Stimulated activated CD8-positive, alpha-beta memory T cell treated with anti-CD3 and anti-CD28 coated beads, Interleukin-4, amount 100 ng/mL, for 4 hours (primary cell): ENCODE results near the gene LRRIQ1.
"Not testable (repeated sequence)": the region's sequence is repeated elsewhere in the genome, so short reads cannot be mapped to it uniquely, and the experiment has no call there.

Experiments used
- DNase-seq, 2 donors: peaks; one replicate each; pipeline ENCODE4 v3.0.0-alpha.2; 2020; ENCODE audit warnings: low read depth in 2 of 2, low spot score in 1 of 2

Gene LRRIQ1, protein sequence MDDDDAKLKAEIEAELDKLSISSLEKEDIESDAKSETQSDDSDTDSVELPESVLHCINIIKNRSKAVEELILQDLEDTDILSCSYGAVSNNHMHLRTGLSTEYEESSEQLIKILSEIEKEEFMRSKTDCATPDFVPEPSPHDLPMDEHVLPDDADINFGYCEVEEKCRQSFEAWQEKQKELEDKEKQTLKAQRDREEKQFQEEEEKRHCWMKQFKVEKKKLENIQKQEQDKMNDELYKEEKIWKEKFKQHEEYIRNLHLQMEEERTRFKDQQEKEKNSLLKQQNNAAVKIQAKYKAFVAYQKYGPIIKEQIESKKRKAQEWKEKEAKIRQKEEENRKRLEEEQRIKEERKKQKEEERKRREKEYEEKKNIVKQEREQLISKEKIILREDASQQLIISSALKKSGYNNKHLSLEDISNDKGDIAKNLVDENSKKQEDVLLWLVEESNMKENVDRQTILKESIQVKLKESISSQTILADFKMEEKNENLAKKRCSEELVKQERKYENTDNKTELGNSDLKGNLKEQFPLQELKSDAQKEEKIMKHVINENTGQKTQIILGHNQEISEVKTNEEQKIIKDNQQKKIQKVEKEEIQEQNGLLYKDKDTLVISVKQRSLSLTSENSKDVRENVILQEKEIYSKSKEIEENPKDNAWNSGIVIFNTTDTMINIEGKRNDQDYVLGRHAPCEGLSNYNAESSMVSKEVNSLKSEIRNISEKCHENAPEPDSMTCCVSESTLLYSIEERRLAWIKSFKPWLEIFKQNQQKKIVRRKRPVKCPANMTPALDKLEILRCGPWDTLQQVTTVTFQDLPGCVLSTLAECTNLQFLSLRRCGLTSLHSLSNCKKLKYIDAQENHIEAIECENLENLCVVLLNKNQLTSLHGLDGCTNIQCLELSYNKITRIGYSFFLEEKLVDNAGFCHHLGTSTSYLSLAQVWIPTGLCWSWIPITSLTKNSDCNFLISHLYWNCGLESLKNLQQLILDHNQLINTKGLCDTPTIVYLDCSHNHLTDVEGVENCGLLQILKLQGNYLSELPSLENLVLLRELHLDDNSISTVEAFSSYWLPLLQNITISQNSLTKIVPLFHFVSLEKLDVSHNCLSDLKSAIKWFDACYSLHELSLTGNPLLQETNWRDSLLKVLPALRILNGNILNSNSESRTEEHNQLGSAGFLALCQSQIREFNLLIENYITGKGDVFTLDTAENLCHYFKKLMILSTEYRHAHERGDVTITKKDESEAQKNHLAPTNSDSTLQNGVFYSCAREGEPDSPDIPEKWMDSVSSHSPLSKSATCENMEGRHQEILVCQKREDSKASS (N-terminal part only)

DNA sequence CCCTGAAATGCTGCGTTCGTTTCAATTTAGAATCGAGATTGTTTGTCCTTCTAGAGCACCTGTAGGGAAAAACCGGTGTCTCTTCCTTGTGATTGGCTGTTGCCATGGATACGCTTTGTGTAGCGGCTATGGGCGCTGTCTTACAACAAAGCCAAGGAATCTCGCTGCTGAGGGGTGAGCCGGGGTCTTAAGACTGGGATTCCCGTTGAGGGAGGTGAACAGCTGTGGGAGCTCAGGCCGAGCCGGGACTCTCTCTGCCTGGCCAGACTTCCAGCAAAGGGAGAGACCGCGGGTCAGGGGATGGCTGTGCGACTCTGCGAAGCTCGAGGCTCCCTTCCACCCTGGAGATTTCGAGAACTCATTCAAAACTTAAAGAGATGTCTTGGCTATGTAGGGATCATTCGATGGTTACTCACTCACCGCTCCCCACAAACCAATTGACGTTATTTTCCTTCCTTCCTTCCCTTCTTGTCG is at the start of gene LRRIQ1, which contains the start of gene TSPAN19:
Gene LRRIQ1, plus strand, starts transcription at position 118 of the 474 bp plus-strand sequence. CDS start 1,826 bp downstream, outside the sequence.
Gene TSPAN19, minus strand, starts transcription at position 44 of the 474 bp plus-strand sequence. CDS start 6,331 bp downstream, outside the sequence.
- no peak for DNase-seq

DNA sequence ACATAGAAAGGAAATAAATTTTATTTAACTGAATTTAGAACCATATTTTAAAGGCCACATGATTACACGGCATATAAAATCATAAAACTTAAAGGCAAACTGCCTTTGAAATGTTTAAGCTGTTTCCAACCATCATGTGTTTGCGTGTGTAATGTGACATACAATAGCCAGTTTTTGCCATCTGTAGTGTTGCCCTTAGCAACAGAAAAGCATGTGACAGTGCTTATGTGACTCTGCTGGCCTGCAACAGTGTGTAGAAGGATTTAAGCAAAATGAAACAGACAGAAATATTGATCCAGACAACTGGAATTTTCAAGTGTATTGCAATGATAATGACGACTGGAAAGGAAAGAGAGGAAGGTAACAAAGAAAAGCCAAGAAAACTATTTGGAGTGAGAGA is 49.6 kb upstream of the LRRIQ1 start:
- no peak for DNase-seq

GRCh38 chr12:84994426-84994825 is 41.7 kb upstream of the LRRIQ1 start:
- DNase-seq, result no peak

- DNase-seq, result no peak
Observed at GRCh38 chr12:84995641-84996040, 40.5 kb upstream of the LRRIQ1 start.

- DNase-seq, result no peak
Observed at GRCh38 chr12:84996759-84997158, 39.4 kb upstream of the LRRIQ1 start.

DNA sequence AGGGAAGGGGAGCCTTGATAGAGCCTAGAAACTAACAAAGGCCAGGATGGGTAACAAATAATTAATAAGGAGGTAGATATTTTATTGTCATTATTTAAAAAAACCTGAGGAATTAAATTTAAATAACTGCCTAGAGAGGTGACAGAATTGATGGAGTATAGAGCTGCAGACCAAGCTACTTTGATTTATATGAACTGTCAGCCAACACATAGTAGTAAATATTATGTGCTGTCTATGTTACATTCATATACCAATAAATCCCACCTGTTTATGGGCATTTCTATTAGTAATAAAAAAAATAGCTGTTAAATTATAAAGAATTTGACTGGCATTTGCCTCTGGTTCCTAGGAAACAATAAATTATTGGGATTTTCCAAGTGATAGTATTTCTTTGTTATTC is 37.8 kb upstream of the LRRIQ1 start:
- DNase-seq, result no peak

DNA sequence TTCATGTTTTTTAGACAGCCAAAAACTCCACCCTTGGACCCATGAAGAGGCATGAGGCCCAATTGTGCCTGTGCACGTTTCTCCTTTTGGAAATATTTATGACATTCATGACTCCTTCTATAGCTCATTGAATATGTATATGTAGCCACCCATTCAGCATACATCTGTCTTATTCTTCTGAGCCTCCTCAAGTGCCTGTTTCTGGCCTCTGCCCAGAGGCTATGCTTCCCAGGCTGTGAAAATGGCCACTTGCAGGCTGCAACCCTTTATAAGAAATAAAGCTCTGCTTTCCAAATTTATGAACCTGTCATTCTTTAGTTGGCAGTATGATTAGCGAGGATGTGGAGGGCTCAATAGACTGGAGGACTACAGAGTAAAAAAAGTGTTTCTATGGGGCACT is 35.4 kb upstream of the LRRIQ1 start:
- no peak for DNase-seq

- no peak for DNase-seq
Observed at GRCh38 chr12:85002778-85003296, 33.3 kb upstream of the LRRIQ1 start.

DNA sequence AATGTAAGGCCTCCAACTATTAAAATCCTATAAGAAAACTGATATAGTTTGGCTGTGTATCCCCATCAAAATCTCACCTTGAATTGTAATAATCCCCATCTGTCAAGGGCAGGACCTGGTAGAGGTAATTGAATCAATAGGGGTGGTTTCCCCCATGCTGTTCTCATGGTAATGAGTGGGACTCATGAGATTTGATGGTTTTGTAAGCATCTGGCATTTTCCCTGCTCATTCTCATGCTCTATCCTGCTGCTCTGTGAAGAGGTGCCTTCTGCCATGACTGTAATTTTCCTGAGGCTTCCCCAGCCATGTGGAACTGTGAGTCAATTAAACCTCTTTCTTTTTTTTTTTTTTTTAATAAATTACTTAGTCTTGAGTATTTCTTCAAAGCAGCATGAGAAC is 31.9 kb upstream of the LRRIQ1 start:
- no peak for DNase-seq

DNA sequence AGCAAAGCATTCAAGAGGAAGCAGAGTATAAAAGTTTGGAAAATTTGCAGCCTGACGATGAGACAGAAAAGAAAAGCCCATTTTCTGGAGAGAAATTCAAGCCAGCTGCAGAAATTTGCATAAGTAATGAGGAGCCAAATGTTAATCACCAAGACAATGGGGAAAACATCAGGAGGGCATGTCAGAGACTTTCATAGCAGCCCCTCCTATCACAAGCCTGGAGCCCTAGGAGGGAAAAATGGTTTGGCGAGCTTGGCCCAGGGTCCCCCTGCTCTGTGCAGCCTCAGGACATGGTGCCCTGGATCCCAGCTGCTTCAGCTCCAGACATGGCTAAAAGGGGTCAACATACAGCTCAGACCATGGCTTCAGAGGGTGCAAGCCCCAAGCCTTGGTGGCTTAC is 31.1 kb upstream of the LRRIQ1 start:
- DNase-seq, result not testable (repeated sequence)

GRCh38 chr12:85005615-85006014 is 30.5 kb upstream of the LRRIQ1 start:
- DNase-seq, result no peak

DNA sequence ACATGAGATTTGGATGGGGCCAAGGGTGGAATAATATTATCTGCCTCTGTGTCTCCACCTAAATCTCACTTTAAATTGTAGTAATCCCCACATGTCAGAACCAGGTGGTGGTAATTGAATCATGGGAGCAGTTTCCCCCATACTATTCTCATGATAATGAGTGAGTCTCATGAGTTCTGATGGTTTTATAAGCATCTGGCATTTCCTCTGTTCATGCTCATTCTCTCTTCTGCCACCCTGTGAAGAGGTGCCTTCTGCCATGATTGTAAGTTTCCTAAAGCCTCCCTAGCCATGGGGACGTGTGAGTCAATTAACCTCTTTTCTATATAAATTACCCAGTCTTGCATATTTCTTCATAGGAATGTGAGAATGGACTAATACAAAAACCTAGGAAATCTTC is 29.9 kb upstream of the LRRIQ1 start:
- no peak for DNase-seq

- no peak for DNase-seq
Observed at GRCh38 chr12:85007836-85008235, 28.3 kb upstream of the LRRIQ1 start.

DNA sequence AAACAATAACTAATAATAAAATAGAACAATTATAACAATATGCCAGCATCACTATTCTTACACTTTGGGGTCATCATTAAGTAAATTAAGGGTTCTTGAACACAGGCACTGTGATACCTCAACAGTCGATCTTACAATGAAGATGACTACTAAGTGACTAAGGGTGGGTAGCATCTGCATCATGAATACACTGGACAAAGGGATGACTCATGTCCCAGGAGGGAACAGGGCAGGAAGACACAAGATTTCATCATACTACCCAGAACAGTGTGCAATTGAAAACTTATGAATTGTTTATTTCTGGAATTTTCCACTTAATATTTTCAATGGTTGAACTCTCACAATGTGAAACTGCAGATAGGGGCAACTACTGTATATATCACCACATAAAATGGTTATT is 19.7 kb upstream of the LRRIQ1 start:
- no peak for DNase-seq

DNA sequence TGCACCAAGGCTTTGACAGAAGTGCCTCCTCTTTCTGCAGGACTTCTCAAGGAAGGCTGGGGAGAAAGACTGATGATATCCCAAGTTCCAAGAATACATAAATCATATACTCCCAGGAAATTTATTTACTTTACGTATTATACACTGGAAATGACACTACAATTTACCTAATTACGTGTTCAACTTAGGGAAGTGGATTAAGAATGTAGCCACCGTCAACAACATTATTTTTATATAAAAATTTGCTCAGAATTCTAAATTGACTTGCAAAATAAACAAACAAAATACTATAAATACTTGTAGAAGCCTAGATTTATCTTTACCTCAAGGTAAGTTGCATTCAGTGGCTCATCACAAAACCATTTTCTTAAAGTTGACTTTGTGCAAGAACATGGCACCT is 19.0 kb upstream of the LRRIQ1 start:
- DNase-seq, result no peak

GRCh38 chr12:85017618-85018017 is 18.5 kb upstream of the LRRIQ1 start:
- no peak for DNase-seq

GRCh38 chr12:85018098-85018497 is 18.1 kb upstream of the LRRIQ1 start:
- no peak for DNase-seq

- DNase-seq, result no peak
Observed at GRCh38 chr12:85029456-85029855, 6.7 kb upstream of the LRRIQ1 start.

DNA sequence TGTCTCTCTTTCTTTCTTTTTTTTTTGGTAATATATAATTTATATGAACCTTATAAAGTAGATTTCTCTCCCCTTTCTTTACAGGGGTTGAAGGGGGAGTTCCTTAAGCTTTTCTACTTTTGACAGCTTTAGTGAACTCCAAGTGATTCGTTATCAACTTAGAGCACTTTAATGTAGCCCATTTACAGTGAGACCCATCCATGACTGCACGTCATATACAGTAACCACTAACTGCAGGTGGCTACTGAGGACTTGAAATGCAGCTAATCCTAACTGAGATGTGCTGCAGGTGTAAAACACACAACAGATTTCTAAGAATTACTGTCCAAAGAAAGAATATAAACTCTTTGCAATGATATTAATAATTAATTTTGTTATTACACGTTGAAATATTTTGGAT is 582 bp downstream of the LRRIQ1 start:
- no peak for DNase-seq

GRCh38 chr12:85041395-85041794 is 5.2 kb downstream of the LRRIQ1 start:
- no peak for DNase-seq

DNA sequence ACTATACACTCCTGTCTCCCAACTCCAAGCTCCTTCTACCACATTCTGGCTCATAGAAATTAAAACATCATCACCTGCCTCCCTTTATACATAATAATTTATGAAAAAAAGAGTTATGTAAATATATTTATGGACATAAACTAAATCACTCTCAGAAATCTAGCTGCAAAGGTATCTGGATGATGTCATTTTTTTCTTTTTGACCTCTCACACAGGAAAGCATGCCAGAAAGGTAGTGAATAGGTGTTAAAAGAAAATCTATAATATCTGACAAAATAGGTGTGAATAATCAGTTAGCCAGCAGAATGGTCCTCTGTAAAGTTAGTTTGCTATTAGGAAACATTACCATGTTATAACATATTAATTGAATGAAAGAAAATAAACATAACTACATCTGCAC is 7.7 kb downstream of the LRRIQ1 start:
- DNase-seq, result no peak
